HG02884 (cell line): ENCODE results near the gene PTTG1IP.
"Not testable (repeated sequence)": the region's sequence is repeated elsewhere in the genome, so short reads cannot be mapped to it uniquely, and the experiment has no call there.

Experiments
- ATAC-seq: cut with Tn5 transposase; IDR thresholded peaks from one replicate; pipeline ENCODE4 v1.9.1; 2021; ENCODE audit warnings: mild to moderate bottlenecking, moderate library complexity; ENCODE audit not compliant: unreplicated experiment

PTTG1IP gene

DNA sequence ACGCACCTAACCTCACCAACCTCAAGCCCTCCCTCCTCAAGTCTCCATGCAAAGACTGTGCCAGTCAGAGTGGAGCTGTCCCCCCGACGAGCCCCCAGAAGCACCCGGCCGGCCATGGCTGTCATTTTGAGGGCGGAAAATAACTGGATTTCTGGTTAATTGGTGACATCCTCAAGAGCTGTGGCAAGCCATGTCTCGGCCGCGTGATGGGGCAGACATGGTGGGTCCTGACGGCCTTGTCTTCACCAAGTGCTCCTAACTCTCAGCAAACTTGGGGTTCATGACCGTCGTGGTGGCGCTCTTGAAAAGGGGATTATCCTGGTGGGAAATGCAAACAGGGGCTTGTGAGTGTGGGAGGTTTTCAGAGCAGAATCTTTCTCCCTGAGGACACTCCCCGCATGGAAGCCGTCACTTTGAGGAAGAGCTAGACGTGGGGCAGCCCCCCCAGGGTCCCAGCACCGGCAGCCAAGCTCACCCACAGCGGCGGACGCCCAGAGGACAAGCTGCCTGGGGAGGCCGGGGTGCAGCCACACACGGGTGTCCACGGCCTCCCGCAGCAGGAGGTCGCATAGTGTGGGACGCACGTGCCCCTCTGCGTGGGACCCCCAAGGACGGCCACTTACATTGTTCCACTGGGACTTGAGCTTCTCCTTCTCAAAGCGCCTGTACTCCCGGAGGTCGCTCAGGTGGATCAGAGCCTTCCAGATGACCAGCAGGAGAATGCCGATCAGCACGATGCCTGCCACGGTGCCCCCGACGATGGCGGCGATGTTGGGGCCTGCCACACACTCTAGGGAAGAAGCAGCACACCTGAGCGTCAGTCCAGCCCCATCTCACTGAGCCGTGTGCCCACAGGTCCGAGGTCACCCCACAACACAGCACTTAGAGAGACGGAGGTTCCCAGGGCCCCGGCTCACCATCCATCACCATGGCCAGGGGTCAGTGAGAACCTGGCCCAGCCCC lies 12.9 kb upstream of the PTTG1IP start:
- no peak for ATAC-seq

DNA sequence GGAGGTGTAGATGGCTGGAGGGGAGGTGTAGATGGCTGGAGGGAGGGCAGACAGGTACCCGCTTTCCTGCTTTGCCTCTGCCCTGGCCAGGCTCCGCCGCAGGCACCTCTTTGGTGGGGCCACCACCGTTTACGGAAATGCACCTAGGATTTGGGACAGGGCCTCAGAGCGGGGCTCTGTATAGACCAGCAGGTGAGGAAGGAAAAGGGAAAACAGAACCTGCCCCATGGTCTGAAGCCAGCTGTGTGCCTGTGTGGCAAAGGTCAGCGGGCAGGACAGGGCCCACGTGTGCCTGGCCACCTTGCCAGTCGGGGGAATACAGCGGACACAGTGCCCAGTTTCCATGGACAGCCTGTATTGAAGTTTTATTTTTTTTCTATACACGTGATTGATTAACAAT lies 12.1 kb upstream of the PTTG1IP start:
- ATAC-seq: no peak

GRCh38 chr21:44884097-44884496 lies 10.6 kb upstream of the PTTG1IP start:
- ATAC-seq: no peak

GRCh38 chr21:44883250-44883649 lies 9.8 kb upstream of the PTTG1IP start:
- ATAC-seq: no peak

GRCh38 chr21:44881198-44881872 lies 7.8 kb upstream of the PTTG1IP start:
- ATAC-seq: no peak

DNA sequence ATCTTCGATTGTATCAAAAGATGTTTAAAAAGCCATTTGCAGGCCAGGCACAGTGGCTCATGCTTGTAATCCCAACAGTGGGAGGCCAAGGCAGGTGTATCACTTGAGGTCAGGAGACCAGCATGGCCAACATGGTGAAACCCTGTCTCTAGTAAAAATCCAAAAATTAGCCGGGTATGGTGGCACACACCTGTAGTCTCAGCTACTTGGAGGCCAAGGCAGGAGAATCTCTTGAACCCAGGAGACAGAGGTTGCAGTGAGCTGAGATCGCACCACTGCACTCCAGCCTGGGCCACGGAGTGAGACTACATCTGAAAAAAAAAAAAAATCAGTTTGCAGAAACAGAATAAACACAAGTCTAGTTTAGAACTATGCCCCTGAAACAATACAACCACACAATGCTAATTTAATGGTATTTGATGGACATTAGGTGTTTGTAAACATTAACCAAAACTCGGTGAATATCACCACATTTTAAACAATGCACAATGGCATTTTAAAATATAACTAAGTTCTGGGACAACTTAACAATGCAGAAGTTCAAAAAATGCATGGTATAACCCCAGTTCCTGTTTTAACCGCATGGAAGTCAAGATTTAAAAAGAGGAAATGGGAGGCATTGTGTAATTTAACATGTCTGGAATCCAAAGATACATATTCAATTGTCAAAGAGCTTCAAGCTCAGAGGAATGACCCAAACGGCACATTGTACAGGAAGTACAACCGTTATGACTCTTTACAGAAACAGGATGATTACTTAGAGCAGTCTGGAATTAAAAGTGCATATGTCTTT lies 7.1 kb upstream of the PTTG1IP start:
- no peak for ATAC-seq

DNA sequence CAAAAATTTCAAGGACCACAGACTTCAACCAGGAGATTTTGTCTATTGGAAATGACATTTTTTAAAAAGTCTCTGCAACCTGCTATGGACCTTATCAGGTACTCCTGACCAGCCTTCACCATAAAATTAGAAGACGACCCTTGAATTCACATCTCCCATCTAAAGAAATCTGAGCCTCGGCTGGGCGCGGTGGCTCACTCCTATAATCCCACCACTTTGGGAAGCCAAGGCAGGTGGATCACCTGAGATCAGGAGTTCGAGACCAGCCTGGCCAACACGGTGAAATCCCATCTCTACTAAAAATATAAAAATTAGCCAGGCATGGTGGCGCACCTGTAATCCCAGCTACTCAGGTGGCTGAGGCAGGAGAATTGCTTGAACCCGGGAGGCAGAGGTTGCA lies 5.7 kb upstream of the PTTG1IP start:
- ATAC-seq: not testable (repeated sequence)

- ATAC-seq: no peak
Observed at GRCh38 chr21:44878053-44878982, 4.8 kb upstream of the PTTG1IP start.

GRCh38 chr21:44876849-44877575 lies 3.5 kb upstream of the PTTG1IP start:
- ATAC-seq: no peak

GRCh38 chr21:44875316-44875700 lies 1.8 kb upstream of the PTTG1IP start:
- ATAC-seq: no peak

GRCh38 chr21:44874497-44875315 lies 1.2 kb upstream of the PTTG1IP start:
- ATAC-seq: no peak

- ATAC-seq: no peak
Observed at GRCh38 chr21:44874240-44874496, 678 bp upstream of the PTTG1IP start.

- ATAC-seq: no peak
Observed at GRCh38 chr21:44872649-44873355, 688 bp downstream of the PTTG1IP start.

GRCh38 chr21:44872323-44872648 lies 1.2 kb downstream of the PTTG1IP start:
- ATAC-seq: no peak

DNA sequence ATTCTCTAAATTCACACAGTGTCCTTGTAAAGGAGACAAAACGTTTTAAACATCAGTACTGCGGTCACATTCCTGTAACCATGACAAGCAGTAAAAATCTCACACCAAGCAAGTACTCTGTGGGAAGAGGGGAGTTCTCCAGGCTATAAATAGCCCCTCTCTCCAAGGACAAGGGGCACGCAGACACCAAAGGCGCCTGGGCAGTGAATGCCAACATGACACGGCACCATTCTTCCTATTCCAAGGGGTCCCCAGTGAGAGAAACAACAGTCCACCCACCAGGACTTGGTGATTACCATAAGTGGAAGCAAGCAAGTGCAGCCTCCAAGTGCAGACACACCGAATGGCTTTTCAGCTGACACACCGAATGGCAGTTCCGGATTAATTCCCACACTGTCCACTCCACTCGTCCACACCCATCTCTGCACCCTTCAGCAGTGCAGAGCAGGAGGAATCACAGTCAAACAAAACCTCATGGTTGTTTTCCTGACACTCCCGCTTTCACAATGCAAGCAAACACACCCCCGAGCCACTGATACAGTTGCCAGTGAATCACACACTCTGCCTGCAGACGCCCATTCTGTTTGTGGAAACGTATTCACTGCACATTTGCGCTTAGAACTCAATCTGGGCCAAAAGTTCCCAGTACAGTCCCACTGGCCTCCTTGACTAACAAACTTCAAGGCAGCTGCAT lies 1.8 kb downstream of the PTTG1IP start:
- ATAC-seq: no peak

DNA sequence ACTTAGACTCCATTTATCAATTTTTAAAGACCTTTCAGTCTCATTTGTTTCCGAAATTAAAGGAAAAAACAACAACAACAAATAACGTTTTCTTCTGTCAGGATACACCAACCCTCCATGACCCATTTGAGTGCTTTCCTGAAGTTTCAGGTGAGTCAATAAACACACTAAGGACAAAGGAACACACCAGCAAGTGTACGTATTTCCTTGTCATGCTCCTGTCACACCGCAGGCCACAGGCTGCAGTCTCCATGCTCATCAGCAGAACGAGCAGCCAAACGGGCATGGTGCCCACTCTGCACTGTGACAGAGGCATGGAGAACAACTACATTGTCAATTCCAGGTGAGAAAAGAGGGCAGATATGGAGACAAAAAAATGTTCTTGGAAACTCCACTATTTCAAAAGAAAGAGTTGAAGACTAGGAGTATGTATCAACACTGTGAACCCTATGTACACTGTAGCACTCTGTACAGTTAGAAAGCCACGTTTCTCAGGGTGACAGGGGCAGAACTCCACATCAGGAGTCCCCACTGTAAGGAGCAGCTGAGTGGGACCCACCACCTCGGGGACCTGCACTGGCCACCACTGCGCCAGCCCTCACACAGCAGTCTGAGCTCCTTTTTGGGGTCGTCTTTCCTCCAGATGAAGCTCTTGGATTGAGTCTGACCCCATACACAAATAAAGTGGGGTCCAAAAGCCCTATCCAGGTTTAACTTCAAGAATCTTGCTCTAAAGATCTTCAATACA lies 2.6 kb downstream of the PTTG1IP start:
- ATAC-seq: no peak
